ELF-1 (cell line): ENCODE results near the gene DCUN1D3.
A peak's percentile ranks its signal among the peaks of the same experiment; 100 is the strongest.

Experiments
- DNase-seq: peaks from one replicate; pipeline ENCODE4 v3.0.0-alpha.2; 2016; ENCODE audit warnings: low read depth, low spot score

DCUN1D3 gene

DNA sequence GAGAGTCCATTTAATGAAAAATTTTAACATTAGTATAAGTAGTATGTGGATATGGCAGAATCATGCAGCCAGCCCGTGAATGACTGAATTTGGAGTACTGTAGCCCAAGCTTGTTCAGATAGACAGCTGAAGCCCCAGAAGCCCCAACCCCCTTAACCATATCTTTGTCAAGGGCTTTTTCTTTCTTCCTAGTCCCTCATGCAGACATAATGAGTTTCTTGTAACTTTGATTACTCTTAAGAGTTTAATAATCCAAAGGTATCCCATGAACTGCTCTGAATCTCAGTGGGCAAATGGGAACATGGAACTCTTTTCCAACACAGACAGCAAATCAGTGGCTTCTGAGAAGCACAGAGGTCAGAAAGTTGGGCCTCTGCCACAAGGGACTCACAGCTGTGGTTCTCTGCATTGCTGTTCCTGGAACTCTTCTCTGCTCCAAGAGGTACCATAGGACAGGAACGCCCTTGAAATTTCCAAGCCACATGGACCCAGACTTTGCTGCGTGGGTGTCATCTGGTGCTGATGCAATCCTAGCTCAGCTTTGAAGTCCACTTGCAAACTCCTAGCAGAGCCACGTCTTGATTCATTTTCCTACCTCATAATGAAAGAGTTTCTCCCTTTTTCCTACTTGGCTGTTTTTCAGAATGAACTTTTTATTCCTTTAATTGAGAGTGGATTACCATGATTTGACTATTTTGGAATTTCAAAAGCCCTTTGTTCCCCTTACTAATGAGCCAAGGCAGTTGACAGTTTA is 18.5 kb upstream of the DCUN1D3 start:
- no peak for DNase-seq

DNA sequence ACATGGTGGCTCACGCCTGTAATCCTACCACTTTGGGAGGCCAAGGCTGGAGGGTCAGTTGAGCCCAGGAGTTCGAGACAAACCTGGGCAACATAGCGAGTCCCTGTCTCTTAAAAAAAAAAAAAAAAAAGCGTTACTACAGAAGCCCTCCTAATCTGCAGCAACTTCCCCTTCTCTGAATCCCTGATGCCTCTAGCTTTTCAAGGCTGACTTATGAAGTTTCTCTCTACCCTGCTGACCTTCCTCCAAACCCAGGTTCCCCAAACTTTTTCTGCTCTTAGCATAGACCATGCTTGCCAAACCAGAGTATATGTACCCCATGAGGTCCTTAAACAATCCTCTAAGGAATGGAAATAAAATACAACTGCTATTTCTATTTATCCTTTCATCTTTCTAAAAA is 16.8 kb upstream of the DCUN1D3 start:
- DNase-seq: no peak

- no peak for DNase-seq
Observed at GRCh38 chr16:20916289-20916688, 16.1 kb upstream of the DCUN1D3 start.

DNA sequence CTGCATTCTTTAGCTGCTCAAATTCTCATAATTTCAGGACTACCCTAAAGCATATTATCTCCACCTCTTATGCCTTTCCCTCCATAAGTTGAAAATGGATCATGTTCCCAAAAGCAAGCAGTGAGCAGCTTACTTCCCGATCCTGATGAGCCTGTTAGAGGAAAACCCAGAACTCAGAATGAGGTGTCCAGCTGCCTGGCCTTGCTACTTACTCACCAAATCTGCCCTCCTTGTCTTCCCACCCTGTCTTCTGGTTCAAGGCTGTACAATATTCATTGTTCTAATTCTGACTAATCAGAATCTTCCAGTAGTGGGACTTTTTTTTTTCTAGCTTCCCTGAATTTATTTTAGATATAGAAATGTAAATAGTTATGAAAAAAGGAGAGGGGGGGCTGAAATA is 11.2 kb upstream of the DCUN1D3 start:
- DNase-seq: no peak

DNA sequence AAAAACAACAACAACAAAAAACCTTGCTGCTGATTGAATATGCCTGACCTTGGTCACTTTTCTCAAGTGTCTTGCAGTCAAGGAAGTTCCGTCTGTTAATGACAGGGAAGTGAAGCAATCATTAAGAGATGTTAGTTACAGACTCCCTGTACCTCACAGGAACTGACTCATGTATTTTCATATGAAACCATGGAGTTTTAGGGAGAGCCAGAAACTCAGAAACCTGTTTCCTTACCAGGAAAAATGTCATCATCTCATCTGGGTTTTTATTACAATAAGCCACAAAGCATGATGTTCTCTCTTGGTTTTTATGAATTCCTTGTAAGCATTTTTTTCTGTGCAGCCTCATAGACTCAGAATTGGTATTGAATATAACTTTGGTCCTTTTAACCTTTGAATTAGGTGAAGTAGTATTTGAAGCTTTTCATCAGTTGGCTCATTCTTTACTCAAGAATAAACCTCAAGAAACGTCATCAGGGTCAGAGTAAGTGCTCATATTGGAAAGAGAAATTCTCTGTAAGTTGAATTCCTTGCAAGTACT is 10.7 kb upstream of the DCUN1D3 start:
- no peak for DNase-seq

DNA sequence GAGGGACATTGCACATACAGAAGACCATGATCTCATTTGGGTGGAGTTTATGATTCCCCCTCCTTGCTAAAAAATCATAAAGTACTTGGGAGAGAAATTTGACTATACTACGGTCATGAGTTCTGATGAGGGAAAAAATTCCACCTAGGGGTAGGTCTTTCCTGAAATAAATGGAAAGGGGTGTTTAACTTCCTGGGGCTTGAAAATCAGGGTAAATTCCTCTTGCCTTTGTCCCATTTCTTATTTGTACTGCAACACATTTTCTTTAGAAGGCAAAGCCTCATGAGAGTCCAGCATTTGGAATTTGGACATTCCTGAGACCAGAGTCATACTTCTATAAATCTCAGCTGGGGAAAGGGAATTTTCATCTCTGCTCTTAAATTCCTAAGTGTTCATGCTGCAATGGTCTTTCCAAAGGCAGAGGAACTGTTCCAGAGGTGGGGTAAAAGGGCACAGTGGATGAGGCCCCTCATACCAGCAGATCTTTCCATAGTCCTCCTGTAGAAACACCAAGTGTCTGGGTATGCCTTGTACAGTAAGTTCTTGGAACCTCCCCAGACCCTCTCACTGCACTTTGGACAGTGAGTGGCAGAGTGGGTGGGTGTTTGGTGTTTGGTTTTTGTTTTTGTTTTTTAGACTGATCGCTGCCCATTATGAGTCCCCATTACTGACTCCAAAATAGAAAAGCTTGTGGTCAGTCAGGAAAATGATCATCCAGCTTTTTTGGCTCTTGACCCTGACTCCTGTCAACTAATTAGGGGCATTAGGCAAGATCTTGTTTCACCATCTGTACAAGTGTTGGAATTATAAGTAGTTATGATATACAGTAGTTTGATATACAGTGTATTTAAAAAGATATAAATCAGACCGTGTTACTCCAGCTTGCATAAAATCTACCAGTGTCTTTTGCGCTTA is 6.4 kb upstream of the DCUN1D3 start:
- no peak for DNase-seq

- DNase-seq: no peak
Observed at GRCh38 chr16:20905576-20905975, 5.4 kb upstream of the DCUN1D3 start.

DNA sequence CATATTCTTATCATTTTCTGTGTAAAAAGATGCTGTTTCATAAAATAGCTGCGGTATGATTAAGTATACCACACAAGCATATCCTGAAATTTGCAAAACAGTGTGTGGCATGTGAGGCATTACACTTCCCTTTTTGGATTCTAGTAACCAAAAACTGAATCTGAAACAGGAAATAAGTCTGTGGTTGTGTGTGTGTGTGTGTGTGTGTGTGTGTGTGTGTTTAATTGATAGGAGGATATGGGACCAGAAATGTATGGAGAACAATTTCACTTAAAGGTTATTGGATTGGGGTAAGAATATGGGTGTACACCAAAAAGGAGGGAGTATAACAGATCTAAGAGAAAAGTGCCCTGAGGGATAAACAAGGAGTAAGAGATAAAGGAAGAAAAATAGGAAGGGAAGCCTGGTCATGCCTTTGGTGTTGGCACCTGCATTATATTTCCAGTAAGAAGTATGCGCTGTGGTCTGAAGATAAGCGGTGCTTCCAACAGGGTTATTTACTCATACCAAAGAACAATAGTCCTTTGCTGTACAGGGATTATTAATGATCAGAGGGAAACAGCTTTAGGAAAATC is 4.4 kb upstream of the DCUN1D3 start:
- no peak for DNase-seq

- no peak for DNase-seq
Observed at GRCh38 chr16:20903899-20904506, 3.8 kb upstream of the DCUN1D3 start.

DNA sequence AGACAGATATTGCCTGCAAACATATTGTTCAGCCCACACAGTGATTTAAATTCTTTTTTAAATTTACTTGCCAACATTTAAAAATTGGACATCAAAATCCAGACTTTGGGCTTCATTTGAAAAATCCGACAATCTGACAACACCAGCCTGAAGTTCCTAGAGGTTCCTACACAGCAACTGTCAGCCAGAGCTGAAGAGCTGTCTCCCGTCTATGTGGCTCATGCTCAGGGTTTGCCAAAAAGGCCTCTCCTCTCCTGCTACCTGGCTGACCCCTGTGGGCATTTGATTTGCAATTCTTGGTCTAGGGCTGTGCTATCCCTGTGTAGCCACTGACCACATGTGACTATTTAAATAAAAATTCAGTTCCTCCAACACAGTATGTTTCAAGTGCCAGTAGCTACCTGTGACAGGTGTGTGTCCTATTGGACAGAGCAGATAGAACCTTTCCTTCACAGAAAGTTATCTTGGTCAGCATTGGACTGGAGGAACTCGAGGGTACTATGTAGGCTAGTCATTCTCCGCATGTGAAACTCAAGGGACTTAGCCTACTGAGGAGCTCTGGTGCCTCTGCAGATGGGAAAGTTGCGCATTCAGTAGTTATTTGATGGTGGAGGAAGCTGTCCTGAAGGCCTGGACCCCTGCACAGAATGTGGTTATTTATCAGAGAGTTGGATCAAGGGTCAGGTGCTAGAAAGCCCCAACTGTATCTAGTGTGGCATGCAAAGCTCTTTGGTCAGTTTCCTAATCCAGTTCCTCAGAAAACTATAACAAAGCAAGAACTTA is 3.1 kb upstream of the DCUN1D3 start:
- no peak for DNase-seq

DNA sequence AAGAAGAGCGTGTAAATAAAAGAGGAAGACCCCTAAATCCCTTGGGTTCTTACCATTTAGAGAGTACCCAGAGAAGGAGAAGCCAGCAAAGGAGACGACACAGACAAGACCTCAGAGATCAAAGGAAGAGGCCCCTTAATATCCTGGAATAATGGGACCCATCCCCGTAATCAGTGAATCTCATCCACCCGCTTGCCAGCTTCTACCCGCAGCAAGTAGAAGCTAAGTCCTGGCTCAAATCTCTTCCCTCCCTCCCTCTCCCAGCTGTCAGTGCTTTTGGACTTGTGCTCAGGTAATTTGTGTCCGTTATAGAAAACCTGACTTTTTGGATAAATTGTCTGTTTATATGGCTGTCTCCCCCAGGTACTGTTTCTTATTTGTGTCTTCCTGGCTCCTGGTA is 2.3 kb upstream of the DCUN1D3 start:
- DNase-seq: no peak

DNA sequence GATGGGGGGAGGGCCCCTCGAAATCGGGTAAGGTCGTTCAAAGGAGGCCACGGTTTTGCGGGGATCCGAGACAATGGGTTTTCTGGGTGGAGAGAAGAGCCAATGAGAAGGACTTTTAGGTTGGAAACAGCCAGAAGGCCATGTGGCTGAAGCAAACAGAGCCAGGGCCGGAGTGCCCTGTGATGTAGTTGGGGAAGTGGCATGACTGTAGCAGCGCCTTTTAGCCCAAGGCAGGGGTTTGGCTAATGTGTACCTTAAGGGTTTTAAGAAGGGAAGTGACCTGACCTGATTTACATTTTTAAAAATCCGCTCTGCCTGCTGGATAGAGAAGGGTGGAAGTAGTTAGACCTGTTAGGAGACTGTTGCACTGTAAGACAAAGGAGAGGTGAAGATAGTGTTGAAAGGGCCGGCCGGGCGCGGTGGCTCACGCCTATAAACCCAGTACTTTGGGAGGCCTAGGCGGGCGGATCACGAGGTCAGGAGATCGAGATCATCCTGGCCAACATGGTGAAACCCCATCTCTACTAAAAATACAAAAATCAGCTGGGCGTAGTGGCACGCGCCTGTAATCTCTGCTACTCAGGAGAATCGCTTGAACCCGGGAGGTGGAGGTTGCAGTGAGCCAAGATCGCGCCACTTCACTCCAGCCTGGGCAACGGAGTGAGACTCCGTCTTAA is 1.4 kb upstream of the DCUN1D3 start:
- peak; percentile 91 for DNase-seq

GRCh38 chr16:20901068-20901435 is 894 bp upstream of the DCUN1D3 start:
- no peak for DNase-seq

DNA sequence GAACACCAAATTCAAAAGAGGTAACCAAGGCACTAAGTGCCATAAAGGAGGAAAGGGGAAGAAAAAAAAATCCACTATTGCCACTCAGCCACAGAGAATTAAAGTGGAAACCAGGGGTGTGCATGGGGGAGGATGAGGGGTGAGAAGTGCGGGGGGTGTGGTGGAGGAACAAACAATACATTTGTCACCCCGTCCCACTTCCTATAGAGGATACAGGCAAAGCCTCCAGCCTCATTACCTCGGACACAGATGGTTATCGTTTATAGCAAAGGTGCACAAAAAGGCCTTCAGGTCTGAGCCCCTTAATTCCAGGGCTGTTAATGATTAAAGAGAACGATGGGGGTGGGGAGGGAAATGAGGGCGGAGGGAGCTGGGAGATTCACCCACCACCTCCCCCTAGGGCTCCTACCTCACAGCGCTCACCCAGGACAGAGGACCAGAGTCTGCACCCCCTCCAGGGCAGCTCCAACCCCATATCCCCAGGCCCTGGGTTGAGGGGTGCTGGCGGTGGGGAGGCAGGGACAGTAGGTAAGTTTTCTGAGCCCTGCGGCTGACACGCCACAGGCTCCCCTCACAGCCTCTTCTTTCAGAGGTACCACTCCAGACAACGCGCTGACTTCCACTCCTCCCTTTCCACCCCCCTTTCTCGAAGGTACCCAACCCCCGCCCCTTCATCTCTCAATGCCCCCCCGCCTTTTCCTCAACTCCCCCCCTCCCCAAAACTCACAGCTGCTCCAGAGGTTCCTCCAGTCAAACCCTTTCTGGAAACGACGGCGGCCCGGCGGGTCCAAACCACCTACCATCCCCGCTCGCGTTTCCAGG is 470 bp downstream of the DCUN1D3 start:
- DNase-seq: no peak

GRCh38 chr16:20899071-20899470 is 1.1 kb downstream of the DCUN1D3 start:
- no peak for DNase-seq

- peak; percentile 22 for DNase-seq
Observed at GRCh38 chr16:20897922-20898321, 2.2 kb downstream of the DCUN1D3 start.

GRCh38 chr16:20897253-20897897 is 2.8 kb downstream of the DCUN1D3 start:
- no peak for DNase-seq

DNA sequence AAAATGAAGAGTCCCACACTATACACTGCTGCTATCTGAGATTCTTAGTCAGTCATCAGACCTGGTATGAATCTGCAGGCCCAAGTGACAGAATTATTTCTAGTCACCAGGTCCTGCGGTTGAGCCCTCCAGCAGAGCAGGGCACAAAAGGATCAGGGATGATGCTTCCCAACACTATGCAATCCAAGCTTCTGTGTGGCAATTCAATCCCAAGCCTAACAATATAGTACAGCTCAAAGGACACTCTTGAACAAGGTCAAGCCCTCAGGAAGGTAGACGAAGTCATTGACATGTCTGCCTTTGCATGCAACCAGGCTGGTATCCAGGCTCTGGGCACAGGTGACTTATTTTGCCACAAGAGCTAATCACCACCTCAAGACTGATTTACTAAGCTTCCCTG is 5.8 kb downstream of the DCUN1D3 start:
- DNase-seq: no peak

GRCh38 chr16:20889625-20890275 is 10.4 kb downstream of the DCUN1D3 start:
- no peak for DNase-seq
